Body of pancreas (tissue), 4 donors: Measurements from ENCODE around the gene HLA-DMB.

Experiments
- POLR2A ChIP-seq, 3 donors: fragments of 450-650 bp; IDR thresholded peaks; one replicate each; pipeline ENCODE4 v1.6.1; 2016; ENCODE audit warnings: antibody characterized with exemption in 3 of 3, mild to moderate bottlenecking in 2 of 3
- TF ChIP-seq, protein P1 (sequence below), 7 experiments: fragments of 450-650 bp in 4 of 7; fragments of 200-600 bp in 3 of 7; sonication (generic) in 3 of 7; IDR thresholded peaks; one replicate each; pipeline ENCODE4 v1.5.1; 2016 to 2019; ENCODE audit warnings: antibody characterized with exemption in 7 of 7

GRCh38 chr6:32894085-32895005 lies 46.5 kb downstream of the HLA-DMB start:
- TF ChIP-seq, protein P1, sequence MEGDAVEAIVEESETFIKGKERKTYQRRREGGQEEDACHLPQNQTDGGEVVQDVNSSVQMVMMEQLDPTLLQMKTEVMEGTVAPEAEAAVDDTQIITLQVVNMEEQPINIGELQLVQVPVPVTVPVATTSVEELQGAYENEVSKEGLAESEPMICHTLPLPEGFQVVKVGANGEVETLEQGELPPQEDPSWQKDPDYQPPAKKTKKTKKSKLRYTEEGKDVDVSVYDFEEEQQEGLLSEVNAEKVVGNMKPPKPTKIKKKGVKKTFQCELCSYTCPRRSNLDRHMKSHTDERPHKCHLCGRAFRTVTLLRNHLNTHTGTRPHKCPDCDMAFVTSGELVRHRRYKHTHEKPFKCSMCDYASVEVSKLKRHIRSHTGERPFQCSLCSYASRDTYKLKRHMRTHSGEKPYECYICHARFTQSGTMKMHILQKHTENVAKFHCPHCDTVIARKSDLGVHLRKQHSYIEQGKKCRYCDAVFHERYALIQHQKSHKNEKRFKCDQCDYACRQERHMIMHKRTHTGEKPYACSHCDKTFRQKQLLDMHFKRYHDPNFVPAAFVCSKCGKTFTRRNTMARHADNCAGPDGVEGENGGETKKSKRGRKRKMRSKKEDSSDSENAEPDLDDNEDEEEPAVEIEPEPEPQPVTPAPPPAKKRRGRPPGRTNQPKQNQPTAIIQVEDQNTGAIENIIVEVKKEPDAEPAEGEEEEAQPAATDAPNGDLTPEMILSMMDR (IDR thresholded peaks at IDR 0.05): peak in 2 of 7 experiments; percentile 4 to 9
- peak; percentile 83 to 93 (median 92) for TF ChIP-seq POLR2A (IDR thresholded peaks at IDR 0.05)
